Colonic mucosa (tissue), 4 donors: ENCODE measurements around the gene P3H4. TPM values are rescaled to one million over a fixed set of nuclear protein-coding genes. Genes with fewer than 3 reads are reported as not detected.
A peak's percentile ranks its signal among the peaks of the same experiment; 100 is the strongest.
"Not testable (repeated sequence)": the region's sequence is repeated elsewhere in the genome, so short reads cannot be mapped to it uniquely, and the experiment has no call there.

Experiments used
- DNase-seq: peaks from one replicate; pipeline ENCODE4 v3.0.0-alpha.2; 2020
- H3K27ac ChIP-seq: fragments of 200-600 bp; one replicate; pipeline ENCODE4 v1.8.0; 2021
- H3K27me3 ChIP-seq: fragments of 200-600 bp; one replicate; pipeline ENCODE4 v1.8.0; 2021
- H3K36me3 ChIP-seq: fragments of 200-600 bp; one replicate; pipeline ENCODE4 v1.8.0; 2021
- H3K4me1 ChIP-seq: fragments of 200-600 bp; one replicate; pipeline ENCODE4 v1.8.0; 2021; ENCODE audit warnings: mild to moderate bottlenecking
- H3K4me3 ChIP-seq: fragments of 200-600 bp; one replicate; pipeline ENCODE4 v1.8.0; 2021
- H3K9ac ChIP-seq, 2 donors: one replicate each; pipeline ENCODE4 v1.7.0; 2013; ENCODE audit warnings: control low read depth in 2 of 2, low read depth in 2 of 2, low read length in 2 of 2
- H3K9me3 ChIP-seq: fragments of 200-600 bp; one replicate; pipeline ENCODE4 v1.8.0; 2021
- CTCF ChIP-seq: fragments of 200-600 bp; IDR thresholded peaks from one replicate; pipeline ENCODE4 v1.8.0; 2022; ENCODE audit warnings: antibody characterized with exemption, mild to moderate bottlenecking
- intact Hi-C: fragments of 100-400 bp; cut with DNase I; formaldehyde crosslinking; loops from one replicate; pipeline ENCODE4 v1.14.1; 2022
- total RNA-seq, 2 donors: library from RNA; stranded (reverse); fragmentation: NEBNext Ultra II Directional in 1 of 2; extraction: Animal tissue kit (Norgen Biotek cat#: 25700) in 1 of 2; gene quantifications; one replicate each; pipeline ENCODE4 v1.2.1, GENCODE V29; 2021
- donor health status: healthy.
- donor health status: DM: no; HTN: no; CAD: no.
- donor health status: DM: no; HTN: no; CAD: no.

The P3H4 gene
- total RNA-seq, 2 donors from 2014 or later = 8.5 to 16.7 TPM

GRCh38 chr17:41844971-41845370 lies 33.2 kb upstream of the P3H4 start:
- intact Hi-C loops = no loop called here
- TF ChIP-seq CTCF = no peak

GRCh38 chr17:41840781-41841180 lies 29.0 kb upstream of the P3H4 start:
- H3K36me3 ChIP-seq, DNase-seq, intact Hi-C loops, H3K9me3 ChIP-seq, H3K27me3 ChIP-seq, H3K4me3 ChIP-seq, H3K9ac ChIP-seq, H3K4me1 ChIP-seq, H3K27ac ChIP-seq: not testable (repeated sequence)

More at GRCh38 chr17:41844971-41845370, 33.2 kb upstream of the P3H4 start:
- DNase-seq = no peak
- Histone ChIP-seq H3K27ac (no peak overlapping the region), H3K4me1 (no peaks in the 10 kb centered on the region), H3K4me3 (no peak overlapping the region), H3K9ac (no peak overlapping the region), H3K27me3 (no peaks in the 10 kb centered on the region), H3K36me3 (no peaks in the 10 kb centered on the region), H3K9me3 (no peaks in the 10 kb centered on the region)

- H3K9ac ChIP-seq, intact Hi-C loops, H3K9me3 ChIP-seq, H3K27ac ChIP-seq, H3K4me1 ChIP-seq, DNase-seq, H3K4me3 ChIP-seq, H3K27me3 ChIP-seq, H3K36me3 ChIP-seq: not testable (repeated sequence)
Observed at GRCh38 chr17:41839448-41839847, 27.7 kb upstream of the P3H4 start.

GRCh38 chr17:41837761-41838538 lies 26.2 kb upstream of the P3H4 start, which contains the start of gene KLHL10:
TSS of gene KLHL10 (plus strand) at chr17:41837825. CDS start at chr17:41837933, 108 bp downstream.
- Histone ChIP-seq H3K27me3 (no peaks in the 10 kb centered on the region), H3K36me3 (no peaks in the 10 kb centered on the region), H3K9ac (no peak within 1 kb of the TSS), H3K9me3 (no peaks in the 10 kb centered on the region), H3K27ac (no peak within 1 kb of the TSS), H3K4me1 (no peaks in the 10 kb centered on the region), H3K4me3 (no peak within 1 kb of the TSS)
- intact Hi-C loops = no loop called here
- TF ChIP-seq CTCF = no peak
- DNase-seq = no peak

GRCh38 chr17:41836550-41837196 lies 24.9 kb upstream of the P3H4 start:
- DNase-seq = no peak
- intact Hi-C loops = no loop called here
- TF ChIP-seq CTCF = no peak
- Histone ChIP-seq H3K27ac (no peak overlapping the region), H3K36me3 (no peaks in the 10 kb centered on the region), H3K9ac (peak overlapping the region in 1 of 2 donors; percentile 70), H3K4me1 (no peaks in the 10 kb centered on the region), H3K27me3 (no peaks in the 10 kb centered on the region), H3K9me3 (no peaks in the 10 kb centered on the region), H3K4me3 (peak overlapping the region; percentile 93)

- peak; percentile 53 for DNase-seq
- intact Hi-C loops = no loop called here
- Histone ChIP-seq H3K27ac (peak within 1 kb of the TSS; percentile 50), H3K9me3 (no peaks in the 10 kb centered on the region), H3K9ac (peak within 1 kb of the TSS; percentile 70 to 87), H3K36me3 (no peaks in the 10 kb centered on the region), H3K4me3 (peak within 1 kb of the TSS; percentile 93), H3K27me3 (no peaks in the 10 kb centered on the region), H3K4me1 (no peaks in the 10 kb centered on the region)
- no peak for TF ChIP-seq CTCF
Observed at GRCh38 chr17:41835800-41836549, 24.2 kb upstream of the P3H4 start, which contains the start of gene NT5C3B. TSS of gene NT5C3B (minus strand) at chr17:41836232. CDS start at chr17:41836193, 39 bp downstream.
